HepG2 (cell line): ENCODE data around the gene ATG5. TPM values are rescaled to one million over a fixed set of nuclear protein-coding genes. Genes with fewer than 3 reads are reported as not detected.

Experiments used
- ETV5 ChIP-seq: IDR thresholded peaks from 2 replicates; pipeline ENCODE4 v1.6.1; 2018; ENCODE audit warnings: missing biosample characterization, missing genetic modification reagents, inconsistent platforms, borderline replicate concordance
- MAFF ChIP-seq: IDR thresholded peaks from 2 replicates; pipeline ENCODE4 v1.6.1; 2011; ENCODE audit warnings: low read depth, low read length, improper control_type of control experiment
- NBN ChIP-seq: fragments of 450-650 bp; conservative IDR thresholded peaks from 2 replicates; pipeline ENCODE4 v1.6.1; 2017
- PAX8 ChIP-seq: sonication (generic); formaldehyde crosslinking; IDR thresholded peaks from 2 replicates; pipeline ENCODE4 v1.8.0; 2022; ENCODE audit warnings: mild to moderate bottlenecking, missing genetic modification reagents, borderline replicate concordance
- SOX13 ChIP-seq, 3 experiments: fragments of 450-650 bp in 1 of 3; sonication (generic) in 1 of 3; formaldehyde crosslinking in 1 of 3; IDR thresholded peaks in 2 of 3; conservative IDR thresholded peaks in 1 of 3; 2 replicates each; pipeline versions ENCODE4 v1.5.0 to v1.6.1; 2016 to 2020; ENCODE audit warnings: antibody characterized with exemption in 1 of 3, mild to moderate bottlenecking in 1 of 3, missing compliant biosample characterization in 1 of 3, missing genetic modification reagents in 1 of 3, moderate library complexity in 1 of 3
- ZNF296 ChIP-seq: sonication (generic); formaldehyde crosslinking; conservative IDR thresholded peaks from 2 replicates; pipeline ENCODE4 v1.5.0; 2020; ENCODE audit warnings: mild to moderate bottlenecking, missing genetic modification reagents
- ZNF317 ChIP-seq: sonication (generic); formaldehyde crosslinking; IDR thresholded peaks from 2 replicates; pipeline ENCODE4 v1.5.0; 2020; ENCODE audit warnings: mild to moderate bottlenecking, missing genetic modification reagents
- ZNF556 ChIP-seq: sonication (generic); formaldehyde crosslinking; IDR thresholded peaks from 2 replicates; pipeline ENCODE4 v1.4.0; 2020; ENCODE audit warnings: mild to moderate bottlenecking, missing genetic modification reagents, borderline replicate concordance
- ZNF720 ChIP-seq: sonication (generic); formaldehyde crosslinking; IDR thresholded peaks from 2 replicates; pipeline ENCODE4 v1.4.0; 2020; ENCODE audit warnings: missing genetic modification reagents
- polyA plus RNA-seq, 8 experiments: library from polyadenylated mRNA; depleted of rRNA in 3 of 8; stranded (reverse) in 7 of 8; unstranded in 1 of 8; fragments of >200 nt; fragmentation: Illumina TruSeq in 4 of 8; extraction: Trizol in 4 of 8; gene quantifications; 2 replicates each; pipeline versions ENCODE4 v1.2.1 to v1.2.3, GENCODE V29; 2011 to 2016; ENCODE audit warnings: low read depth in 4 of 8, missing spikeins in 1 of 8, mixed read lengths in 1 of 8; ENCODE audit not compliant: insufficient read depth in 1 of 8
- total RNA-seq, 5 experiments: library from RNA; depleted of rRNA; stranded (reverse); fragments of >200 nt; fragmentation: Illumina TruSeq; extraction: Trizol; gene quantifications; 2 replicates each; pipeline ENCODE4 v1.2.3, GENCODE V29; 2016; ENCODE audit warnings: low read depth in 1 of 5
- TF ChIP-seq, protein P1 (sequence below): sonication (generic); formaldehyde crosslinking; IDR thresholded peaks from 2 replicates; pipeline ENCODE4 v1.4.0; 2020; ENCODE audit warnings: missing genetic modification reagents
- TF ChIP-seq, protein P2 (sequence below): sonication (generic); formaldehyde crosslinking; IDR thresholded peaks from 2 replicates; pipeline ENCODE4 v1.4.0; 2020; ENCODE audit warnings: mild to moderate bottlenecking, missing genetic modification reagents
- TF ChIP-seq, protein P3 (sequence below): IDR thresholded peaks from 2 replicates; pipeline ENCODE4 v1.6.1; 2016; ENCODE audit warnings: mild to moderate bottlenecking, missing biosample characterization, missing genetic modification reagents
- TF ChIP-seq, protein P4 (sequence below): sonication (generic); formaldehyde crosslinking; IDR thresholded peaks from 2 replicates; pipeline ENCODE4 v1.4.0; 2020; ENCODE audit warnings: missing genetic modification reagents, borderline replicate concordance
- TF ChIP-seq, protein P5 (sequence below), 2 experiments: sonication (generic) in 1 of 2; formaldehyde crosslinking in 1 of 2; IDR thresholded peaks; 2 replicates each; pipeline versions ENCODE4 v1.6.1 to v1.9.0; 2014 to 2022; ENCODE audit warnings: antibody characterized with exemption in 1 of 2, borderline replicate concordance in 1 of 2, inconsistent platforms in 1 of 2, low read depth in 1 of 2, missing genetic modification reagents in 1 of 2

Gene ATG5
- total and polyA plus RNA-seq, 2 of the 13 experiments (the other 11 are each of a cell fraction or from before 2014, with no cell fraction given) = 21.3 to 48.0 TPM

GRCh38 chr6:106325336-106326178 lies at the start of gene ATG5 (continued):
- TF ChIP-seq, protein P1, sequence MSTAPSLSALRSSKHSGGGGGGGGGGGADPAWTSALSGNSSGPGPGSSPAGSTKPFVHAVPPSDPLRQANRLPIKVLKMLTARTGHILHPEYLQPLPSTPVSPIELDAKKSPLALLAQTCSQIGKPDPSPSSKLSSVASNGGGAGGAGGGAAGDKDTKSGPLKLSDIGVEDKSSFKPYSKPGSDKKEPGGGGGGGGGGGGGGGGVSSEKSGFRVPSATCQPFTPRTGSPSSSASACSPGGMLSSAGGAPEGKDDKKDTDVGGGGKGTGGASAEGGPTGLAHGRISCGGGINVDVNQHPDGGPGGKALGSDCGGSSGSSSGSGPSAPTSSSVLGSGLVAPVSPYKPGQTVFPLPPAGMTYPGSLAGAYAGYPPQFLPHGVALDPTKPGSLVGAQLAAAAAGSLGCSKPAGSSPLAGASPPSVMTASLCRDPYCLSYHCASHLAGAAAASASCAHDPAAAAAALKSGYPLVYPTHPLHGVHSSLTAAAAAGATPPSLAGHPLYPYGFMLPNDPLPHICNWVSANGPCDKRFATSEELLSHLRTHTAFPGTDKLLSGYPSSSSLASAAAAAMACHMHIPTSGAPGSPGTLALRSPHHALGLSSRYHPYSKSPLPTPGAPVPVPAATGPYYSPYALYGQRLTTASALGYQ = no peak
- TF ChIP-seq, protein P2, sequence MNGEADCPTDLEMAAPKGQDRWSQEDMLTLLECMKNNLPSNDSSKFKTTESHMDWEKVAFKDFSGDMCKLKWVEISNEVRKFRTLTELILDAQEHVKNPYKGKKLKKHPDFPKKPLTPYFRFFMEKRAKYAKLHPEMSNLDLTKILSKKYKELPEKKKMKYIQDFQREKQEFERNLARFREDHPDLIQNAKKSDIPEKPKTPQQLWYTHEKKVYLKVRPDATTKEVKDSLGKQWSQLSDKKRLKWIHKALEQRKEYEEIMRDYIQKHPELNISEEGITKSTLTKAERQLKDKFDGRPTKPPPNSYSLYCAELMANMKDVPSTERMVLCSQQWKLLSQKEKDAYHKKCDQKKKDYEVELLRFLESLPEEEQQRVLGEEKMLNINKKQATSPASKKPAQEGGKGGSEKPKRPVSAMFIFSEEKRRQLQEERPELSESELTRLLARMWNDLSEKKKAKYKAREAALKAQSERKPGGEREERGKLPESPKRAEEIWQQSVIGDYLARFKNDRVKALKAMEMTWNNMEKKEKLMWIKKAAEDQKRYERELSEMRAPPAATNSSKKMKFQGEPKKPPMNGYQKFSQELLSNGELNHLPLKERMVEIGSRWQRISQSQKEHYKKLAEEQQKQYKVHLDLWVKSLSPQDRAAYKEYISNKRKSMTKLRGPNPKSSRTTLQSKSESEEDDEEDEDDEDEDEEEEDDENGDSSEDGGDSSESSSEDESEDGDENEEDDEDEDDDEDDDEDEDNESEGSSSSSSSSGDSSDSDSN (CRISPR knock-in tag) = peak; percentile 98
- TF ChIP-seq MAFF = no peak; the same call in 1 of the 2 replicates
- TF ChIP-seq PAX8 (CRISPR knock-in tag) = peak; percentile 94; the same call in 1 of the 2 replicates
- peak; percentile 81 for TF ChIP-seq ZNF317 (CRISPR knock-in tag)
- TF ChIP-seq ZNF556 = peak; percentile 91; the same call in 1 of the 2 replicates
- no peak for TF ChIP-seq SOX13 (IDR thresholded peaks at IDR 0.05)
- TF ChIP-seq SOX13 (CRISPR knock-in tag; conservative IDR thresholded peaks at IDR 0.05 in 1 of 2, IDR thresholded peaks at IDR 0.05 in 1 of 2) = peak in 1 of 2 experiments; percentile 52; a peak in 1 of 4 replicates
- TF ChIP-seq, protein P3, sequence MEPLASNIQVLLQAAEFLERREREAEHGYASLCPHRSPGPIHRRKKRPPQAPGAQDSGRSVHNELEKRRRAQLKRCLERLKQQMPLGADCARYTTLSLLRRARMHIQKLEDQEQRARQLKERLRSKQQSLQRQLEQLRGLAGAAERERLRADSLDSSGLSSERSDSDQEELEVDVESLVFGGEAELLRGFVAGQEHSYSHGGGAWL (CRISPR knock-in tag) = no peak; the same call in 1 of the 2 replicates
- TF ChIP-seq, protein P4, sequence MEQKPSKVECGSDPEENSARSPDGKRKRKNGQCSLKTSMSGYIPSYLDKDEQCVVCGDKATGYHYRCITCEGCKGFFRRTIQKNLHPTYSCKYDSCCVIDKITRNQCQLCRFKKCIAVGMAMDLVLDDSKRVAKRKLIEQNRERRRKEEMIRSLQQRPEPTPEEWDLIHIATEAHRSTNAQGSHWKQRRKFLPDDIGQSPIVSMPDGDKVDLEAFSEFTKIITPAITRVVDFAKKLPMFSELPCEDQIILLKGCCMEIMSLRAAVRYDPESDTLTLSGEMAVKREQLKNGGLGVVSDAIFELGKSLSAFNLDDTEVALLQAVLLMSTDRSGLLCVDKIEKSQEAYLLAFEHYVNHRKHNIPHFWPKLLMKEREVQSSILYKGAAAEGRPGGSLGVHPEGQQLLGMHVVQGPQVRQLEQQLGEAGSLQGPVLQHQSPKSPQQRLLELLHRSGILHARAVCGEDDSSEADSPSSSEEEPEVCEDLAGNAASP (CRISPR knock-in tag) = no peak; the same call in none of the 2 replicates
- peak; percentile 83 for TF ChIP-seq ETV5
- TF ChIP-seq ZNF720 (CRISPR knock-in tag) = no peak
- TF ChIP-seq NBN = no peak
- TF ChIP-seq, protein P5, sequence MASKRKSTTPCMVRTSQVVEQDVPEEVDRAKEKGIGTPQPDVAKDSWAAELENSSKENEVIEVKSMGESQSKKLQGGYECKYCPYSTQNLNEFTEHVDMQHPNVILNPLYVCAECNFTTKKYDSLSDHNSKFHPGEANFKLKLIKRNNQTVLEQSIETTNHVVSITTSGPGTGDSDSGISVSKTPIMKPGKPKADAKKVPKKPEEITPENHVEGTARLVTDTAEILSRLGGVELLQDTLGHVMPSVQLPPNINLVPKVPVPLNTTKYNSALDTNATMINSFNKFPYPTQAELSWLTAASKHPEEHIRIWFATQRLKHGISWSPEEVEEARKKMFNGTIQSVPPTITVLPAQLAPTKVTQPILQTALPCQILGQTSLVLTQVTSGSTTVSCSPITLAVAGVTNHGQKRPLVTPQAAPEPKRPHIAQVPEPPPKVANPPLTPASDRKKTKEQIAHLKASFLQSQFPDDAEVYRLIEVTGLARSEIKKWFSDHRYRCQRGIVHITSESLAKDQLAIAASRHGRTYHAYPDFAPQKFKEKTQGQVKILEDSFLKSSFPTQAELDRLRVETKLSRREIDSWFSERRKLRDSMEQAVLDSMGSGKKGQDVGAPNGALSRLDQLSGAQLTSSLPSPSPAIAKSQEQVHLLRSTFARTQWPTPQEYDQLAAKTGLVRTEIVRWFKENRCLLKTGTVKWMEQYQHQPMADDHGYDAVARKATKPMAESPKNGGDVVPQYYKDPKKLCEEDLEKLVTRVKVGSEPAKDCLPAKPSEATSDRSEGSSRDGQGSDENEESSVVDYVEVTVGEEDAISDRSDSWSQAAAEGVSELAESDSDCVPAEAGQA (IDR thresholded peaks at IDR 0.05; ENCODE audit: low read depth) = peak; percentile 94
- TF ChIP-seq, protein P5 (CRISPR knock-in tag; IDR thresholded peaks at IDR 0.05; ENCODE audit: borderline replicate concordance) = no peak
- no peak for TF ChIP-seq ZNF296 (CRISPR knock-in tag)
